DND-41 (cell line): ENCODE results near the gene ST3GAL4.

Experiments
- EZH2 ChIP-seq: IDR thresholded peaks from 3 replicates; pipeline ENCODE4 v1.6.1; 2012; ENCODE audit warnings: borderline replicate concordance, low read depth, mild to moderate bottlenecking, moderate library complexity, low read length, inconsistent platforms; ENCODE audit not compliant: severe bottlenecking
- TF ChIP-seq, protein P1 (sequence below): IDR thresholded peaks from 2 replicates; pipeline ENCODE4 v1.5.1; 2012; ENCODE audit warnings: borderline replicate concordance, low read length, moderate library complexity, mild to moderate bottlenecking; ENCODE audit not compliant: poor library complexity, severe bottlenecking; ENCODE audit errors: extremely low read depth

DNA sequence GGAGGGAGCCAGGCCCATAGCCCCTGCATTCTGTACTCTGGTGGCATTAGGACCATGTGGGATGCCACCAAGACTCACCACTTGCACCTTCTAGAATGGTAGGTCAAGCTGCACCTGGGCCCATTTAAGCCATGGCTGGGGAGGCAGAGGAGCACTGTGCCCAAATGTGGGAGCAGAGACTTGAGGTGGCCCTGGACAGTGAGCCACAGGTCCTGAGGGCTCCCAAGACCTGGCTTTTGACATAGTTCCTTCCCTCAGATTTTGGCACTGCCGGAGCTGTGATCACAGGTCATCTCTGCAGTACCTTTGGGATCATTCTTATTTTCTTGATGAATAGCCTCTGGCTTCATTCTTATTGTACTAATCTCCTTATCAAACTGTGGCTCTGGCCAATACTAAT, 43.2 kb downstream of the ST3GAL4 start:
- TF ChIP-seq, protein P1, sequence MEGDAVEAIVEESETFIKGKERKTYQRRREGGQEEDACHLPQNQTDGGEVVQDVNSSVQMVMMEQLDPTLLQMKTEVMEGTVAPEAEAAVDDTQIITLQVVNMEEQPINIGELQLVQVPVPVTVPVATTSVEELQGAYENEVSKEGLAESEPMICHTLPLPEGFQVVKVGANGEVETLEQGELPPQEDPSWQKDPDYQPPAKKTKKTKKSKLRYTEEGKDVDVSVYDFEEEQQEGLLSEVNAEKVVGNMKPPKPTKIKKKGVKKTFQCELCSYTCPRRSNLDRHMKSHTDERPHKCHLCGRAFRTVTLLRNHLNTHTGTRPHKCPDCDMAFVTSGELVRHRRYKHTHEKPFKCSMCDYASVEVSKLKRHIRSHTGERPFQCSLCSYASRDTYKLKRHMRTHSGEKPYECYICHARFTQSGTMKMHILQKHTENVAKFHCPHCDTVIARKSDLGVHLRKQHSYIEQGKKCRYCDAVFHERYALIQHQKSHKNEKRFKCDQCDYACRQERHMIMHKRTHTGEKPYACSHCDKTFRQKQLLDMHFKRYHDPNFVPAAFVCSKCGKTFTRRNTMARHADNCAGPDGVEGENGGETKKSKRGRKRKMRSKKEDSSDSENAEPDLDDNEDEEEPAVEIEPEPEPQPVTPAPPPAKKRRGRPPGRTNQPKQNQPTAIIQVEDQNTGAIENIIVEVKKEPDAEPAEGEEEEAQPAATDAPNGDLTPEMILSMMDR, result no peak
- TF ChIP-seq EZH2, result no peak
